NCI-H1092 treated with DMSO at 0.1 percent for 48 hours (cell line): ENCODE measurements around the gene GSC.
"Not testable (repeated sequence)": the region's sequence is repeated elsewhere in the genome, so short reads cannot be mapped to it uniquely, and the experiment has no call there.

Experiments
- DNase-seq: peaks from one replicate; lab custom pipeline; 2025; lab: John Stamatoyannopoulos, UW

Gene GSC

GRCh38 chr14:94746131-94746530, 23.8 kb downstream of the GSC start:
- no peak for DNase-seq

GRCh38 chr14:94738751-94739150, 31.2 kb downstream of the GSC start:
- no peak for DNase-seq

- no peak for DNase-seq
Measured at GRCh38 chr14:94738097-94738496, 31.8 kb downstream of the GSC start.

- no peak for DNase-seq
Measured at GRCh38 chr14:94728950-94729349, 41.0 kb downstream of the GSC start.

- not testable (repeated sequence) for DNase-seq
Measured at GRCh38 chr14:94728440-94728839, 41.5 kb downstream of the GSC start.

GRCh38 chr14:94726649-94727048, 43.3 kb downstream of the GSC start:
- DNase-seq, result not testable (repeated sequence)

- DNase-seq, result no peak
Measured at GRCh38 chr14:94724993-94725392, 44.9 kb downstream of the GSC start.

- no peak for DNase-seq
Measured at GRCh38 chr14:94722397-94722796, 47.5 kb downstream of the GSC start.
